NCI-H446 treated with DMSO at 0.1 percent for 48 hours (cell line): ENCODE data around the gene GOLGA8G.
"Not testable (repeated sequence)": the region's sequence is repeated elsewhere in the genome, so short reads cannot be mapped to it uniquely, and the experiment has no call there.

Experiments used
- DNase-seq: peaks from one replicate; lab custom pipeline; 2025; lab: John Stamatoyannopoulos, UW

Gene GOLGA8G

DNA sequence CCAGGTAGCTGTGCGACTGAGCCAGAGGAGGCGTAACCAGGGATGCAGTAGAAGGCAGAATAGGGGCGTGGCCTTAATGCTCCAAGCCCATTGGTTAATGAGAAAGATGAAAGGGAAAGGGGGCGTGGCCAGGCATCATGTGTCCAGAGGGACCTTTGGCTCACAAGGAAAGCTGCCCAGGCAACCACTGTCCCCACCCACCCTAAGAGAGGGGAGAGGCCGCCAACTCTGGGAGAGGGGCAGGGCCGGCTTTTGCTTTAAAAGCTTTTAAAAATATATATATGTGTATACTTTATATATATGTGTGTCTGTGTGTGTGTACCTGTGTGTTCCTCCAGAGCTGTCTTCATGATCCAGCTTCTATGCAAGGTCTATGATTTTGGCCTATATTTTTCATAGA, at the start of gene GOLGA8G:
GOLGA8G (minus strand) TSS at position 18 of the 400 bp plus-strand sequence. CDS start 62 bp downstream, outside the sequence.
- not testable (repeated sequence) for DNase-seq

DNA sequence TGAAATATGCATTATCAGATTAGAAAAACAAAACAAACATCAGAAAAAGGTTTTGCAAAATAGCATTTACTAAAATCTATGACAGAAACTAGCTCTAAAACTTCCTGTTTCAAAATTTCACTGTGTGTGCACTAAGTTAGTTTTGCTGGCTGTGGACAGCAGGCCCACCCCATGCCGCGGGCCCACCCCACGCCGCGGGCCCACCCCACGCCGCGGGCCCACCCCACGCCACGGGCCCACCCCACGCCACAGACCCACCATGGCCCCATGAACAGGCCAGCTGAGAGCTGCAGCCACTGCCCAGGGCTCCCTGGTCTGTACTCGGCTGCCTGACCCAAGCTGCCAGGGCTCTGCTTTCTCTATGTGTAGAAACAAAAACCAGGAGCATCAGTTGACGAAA, 40.6 kb upstream of the GOLGA8G start:
- DNase-seq: not testable (repeated sequence)

- not testable (repeated sequence) for DNase-seq
Observed at GRCh38 chr15:28553268-28553667, 20.5 kb upstream of the GOLGA8G start, which contains the start of gene GOLGA6L25. Gene GOLGA6L25, plus strand, starts transcription at chr15:28553568. Its CDS starts 61 bp downstream, at chr15:28553629.

GRCh38 chr15:28515208-28515607, 17.6 kb downstream of the GOLGA8G start:
- not testable (repeated sequence) for DNase-seq

GRCh38 chr15:28514128-28514527, 18.6 kb downstream of the GOLGA8G start:
- not testable (repeated sequence) for DNase-seq

GRCh38 chr15:28508217-28508889, 24.4 kb downstream of the GOLGA8G start:
- not testable (repeated sequence) for DNase-seq

GRCh38 chr15:28481340-28481739, 51.4 kb downstream of the GOLGA8G start:
- DNase-seq: not testable (repeated sequence)
